CD4-positive, alpha-beta T cell (primary cell): ENCODE data around the gene PIK3AP1. TPM values are rescaled to one million over a fixed set of nuclear protein-coding genes. Genes with fewer than 3 reads are reported as not detected.
A peak's percentile ranks its signal among the peaks of the same experiment; 100 is the strongest.

Experiments used
- ATAC-seq: fragments of 200-7000 bp; cut with Tn5 transposase; one replicate; pipeline ENCODE4 v1.10.0; 2022; ENCODE audit warnings: mild to moderate bottlenecking; ENCODE audit not compliant: poor library complexity
- CTCF ChIA-PET: fragments of 350-600 bp; sonication (Branson Sonifier 250); formaldehyde crosslinking; loops from one replicate; lab custom pipeline; 2021; ENCODE audit warnings: antibody characterized with exemption, inconsistent platforms; lab: Charles Lee
- POLR2A ChIA-PET: fragments of 350-600 bp; sonication (Branson Sonifier 250); formaldehyde crosslinking; loops from one replicate; lab custom pipeline; 2021; ENCODE audit warnings: antibody characterized with exemption, inconsistent platforms; lab: Charles Lee
- DNase-seq, 14 experiments: peaks; one replicate each; pipeline ENCODE4 v3.0.0-alpha.2; 2013 to 2020; ENCODE audit warnings: mixed read lengths in 2 of 14
- H3K27ac ChIP-seq, 2 donors: one replicate each; pipeline versions ENCODE4 v1.5.1 to v1.7.0; 2013; ENCODE audit warnings: low read length in 2 of 2, low read depth in 1 of 2, mild to moderate bottlenecking in 1 of 2
- H3K27me3 ChIP-seq, 2 experiments: 1 replicate in 1 of 2; 2 replicates in 1 of 2; pipeline versions ENCODE4 v1.6.1 to v1.7.0; 2013; ENCODE audit warnings: low read length in 2 of 2, control low read depth in 1 of 2, mild to moderate bottlenecking in 1 of 2, moderate library complexity in 1 of 2; ENCODE audit not compliant: insufficient read depth in 2 of 2, control insufficient read depth in 1 of 2
- H3K36me3 ChIP-seq: one replicate; pipeline ENCODE4 v1.6.1; 2013; ENCODE audit warnings: low read length, control low read depth; ENCODE audit not compliant: insufficient read depth
- H3K4me1 ChIP-seq: one replicate; pipeline ENCODE4 v1.6.1; 2013; ENCODE audit warnings: low read length, control low read depth; ENCODE audit not compliant: insufficient read depth
- H3K4me3 ChIP-seq: one replicate; pipeline ENCODE4 v1.5.1; 2013; ENCODE audit warnings: mild to moderate bottlenecking, low read length, moderate library complexity
- H3K9me3 ChIP-seq, 2 experiments: 1 replicate in 1 of 2; 2 replicates in 1 of 2; pipeline versions ENCODE4 v1.6.1 to v1.7.0; 2013; ENCODE audit warnings: low read length in 2 of 2, mild to moderate bottlenecking in 2 of 2, control low read depth in 1 of 2, moderate library complexity in 1 of 2; ENCODE audit not compliant: control insufficient read depth in 1 of 2, insufficient read depth in 1 of 2
- H3K27ac Mint-ChIP-seq: one replicate; pipeline ENCODE4 v1.8.0; 2020; ENCODE audit warnings: mixed read lengths
- H3K27me3 Mint-ChIP-seq: one replicate; pipeline ENCODE4 v1.8.0; 2021; ENCODE audit warnings: mixed read lengths
- H3K36me3 Mint-ChIP-seq: one replicate; pipeline ENCODE4 v1.8.0; 2021; ENCODE audit warnings: low read depth, mixed read lengths
- H3K4me1 Mint-ChIP-seq: one replicate; pipeline ENCODE4 v1.8.0; 2021; ENCODE audit warnings: low read depth, mixed read lengths
- H3K4me3 Mint-ChIP-seq: one replicate; pipeline ENCODE4 v1.8.0; 2020; ENCODE audit warnings: mild to moderate bottlenecking, mixed read lengths
- H3K9me3 Mint-ChIP-seq: one replicate; pipeline ENCODE4 v1.8.0; 2020; ENCODE audit warnings: mixed read lengths
- intact Hi-C, 2 experiments: fragments of 100-400 bp; cut with DNase I in 1 of 2; cut with micrococcal nuclease in 1 of 2; formaldehyde crosslinking; loops; one replicate each; pipeline versions ENCODE4 v1.15.1 to v1.9.0; 2023 to 2025; cut with DNase I, micrococcal nuclease
- total RNA-seq, 174 experiments: library from RNA in 2 of 174; stranded (reverse) in 2 of 174; gene quantifications; one replicate each; pipeline ENCODE4 v1.2.3 and lab custom pipeline; 2021 to 2026
- TF ChIP-seq, protein P1 (sequence below): fragments of 200-600 bp; IDR thresholded peaks from one replicate; pipeline ENCODE4 v1.8.0; 2022; ENCODE audit warnings: antibody characterized with exemption, mild to moderate bottlenecking

Gene PIK3AP1
- total RNA-seq, 2 experiments from 2014 or later = 0.58 to 0.59 TPM

DNA sequence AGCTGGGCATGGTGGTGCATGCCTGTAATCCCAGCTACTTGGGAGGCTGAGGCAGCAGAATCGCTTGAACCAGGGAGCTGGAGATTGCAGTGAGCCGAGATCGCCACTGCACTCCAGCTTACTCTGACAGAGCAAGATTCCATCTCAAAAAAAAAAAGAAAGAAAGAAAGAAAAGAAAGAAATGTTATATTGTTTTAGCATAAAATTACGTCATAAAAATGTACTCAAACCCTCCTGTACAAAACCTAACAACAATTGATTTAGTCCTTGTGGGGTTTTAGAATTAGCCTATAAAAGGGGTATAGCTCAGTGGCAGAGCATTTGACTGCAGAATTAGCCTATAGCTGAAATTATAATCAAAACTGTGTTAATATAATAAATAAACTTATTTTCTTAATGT, 27.9 kb downstream of the PIK3AP1 start:
- ChIA-PET POLR2A (no interaction called here), CTCF (no interaction called here)
- no peaks in the 10 kb centered on the region for H3K36me3 ChIP-seq
- H3K27me3 ChIP-seq = no peaks in the 10 kb centered on the region
- TF ChIP-seq, protein P1, sequence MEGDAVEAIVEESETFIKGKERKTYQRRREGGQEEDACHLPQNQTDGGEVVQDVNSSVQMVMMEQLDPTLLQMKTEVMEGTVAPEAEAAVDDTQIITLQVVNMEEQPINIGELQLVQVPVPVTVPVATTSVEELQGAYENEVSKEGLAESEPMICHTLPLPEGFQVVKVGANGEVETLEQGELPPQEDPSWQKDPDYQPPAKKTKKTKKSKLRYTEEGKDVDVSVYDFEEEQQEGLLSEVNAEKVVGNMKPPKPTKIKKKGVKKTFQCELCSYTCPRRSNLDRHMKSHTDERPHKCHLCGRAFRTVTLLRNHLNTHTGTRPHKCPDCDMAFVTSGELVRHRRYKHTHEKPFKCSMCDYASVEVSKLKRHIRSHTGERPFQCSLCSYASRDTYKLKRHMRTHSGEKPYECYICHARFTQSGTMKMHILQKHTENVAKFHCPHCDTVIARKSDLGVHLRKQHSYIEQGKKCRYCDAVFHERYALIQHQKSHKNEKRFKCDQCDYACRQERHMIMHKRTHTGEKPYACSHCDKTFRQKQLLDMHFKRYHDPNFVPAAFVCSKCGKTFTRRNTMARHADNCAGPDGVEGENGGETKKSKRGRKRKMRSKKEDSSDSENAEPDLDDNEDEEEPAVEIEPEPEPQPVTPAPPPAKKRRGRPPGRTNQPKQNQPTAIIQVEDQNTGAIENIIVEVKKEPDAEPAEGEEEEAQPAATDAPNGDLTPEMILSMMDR = no peak
- ATAC-seq = no peak
- H3K36me3 Mint-ChIP-seq = no peaks in the 10 kb centered on the region
- intact Hi-C loops = no loop called here
- H3K27ac Mint-ChIP-seq = no peak overlapping the region
- H3K4me1 ChIP-seq = peaks cover 3% of the 10 kb centered on the region
- no peak for DNase-seq
- no peak overlapping the region for H3K27ac ChIP-seq
- no peaks in the 10 kb centered on the region for H3K9me3 ChIP-seq
- H3K4me1 Mint-ChIP-seq = peaks cover 20% of the 10 kb centered on the region
- H3K4me3 Mint-ChIP-seq = no peak overlapping the region
- no peaks in the 10 kb centered on the region for H3K27me3 Mint-ChIP-seq
- no peak overlapping the region for H3K4me3 ChIP-seq
- no peaks in the 10 kb centered on the region for H3K9me3 Mint-ChIP-seq

DNA sequence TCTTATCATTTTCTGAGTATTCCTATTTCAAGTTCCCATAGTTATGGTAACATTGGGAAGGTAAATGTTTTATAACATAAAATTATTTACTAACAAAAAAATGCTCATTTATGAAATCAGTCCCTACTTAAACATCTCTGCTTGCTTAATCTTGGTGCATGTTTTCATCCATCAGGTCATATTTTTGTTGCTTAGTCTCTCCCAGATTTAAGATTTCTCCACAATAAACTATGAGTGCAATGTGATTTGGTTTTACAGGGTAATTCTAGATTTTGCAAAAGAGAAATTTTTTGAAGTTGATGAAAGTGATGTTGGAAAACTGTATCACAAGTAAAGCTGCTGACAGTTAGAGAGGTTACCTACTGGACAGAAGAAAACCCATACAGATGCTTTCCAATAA, 28.6 kb downstream of the PIK3AP1 start:
- TF ChIP-seq, protein P1 = no peak
- Histone ChIP-seq H3K36me3 (no peaks in the 10 kb centered on the region), H3K4me3 (no peak overlapping the region), H3K4me1 (peaks cover 3% of the 10 kb centered on the region), H3K27me3 (no peaks in the 10 kb centered on the region), H3K27ac (no peak overlapping the region), H3K9me3 (no peaks in the 10 kb centered on the region)
- Mint-ChIP-seq H3K9me3 (no peaks in the 10 kb centered on the region), H3K36me3 (no peaks in the 10 kb centered on the region), H3K27ac (no peak overlapping the region), H3K4me1 (peaks cover 20% of the 10 kb centered on the region), H3K27me3 (no peaks in the 10 kb centered on the region), H3K4me3 (no peak overlapping the region)
- POLR2A ChIA-PET = no interaction called here
- CTCF ChIA-PET = no interaction called here
- intact Hi-C loops = no loop called here
- DNase-seq = no peak
- no peak for ATAC-seq

DNA sequence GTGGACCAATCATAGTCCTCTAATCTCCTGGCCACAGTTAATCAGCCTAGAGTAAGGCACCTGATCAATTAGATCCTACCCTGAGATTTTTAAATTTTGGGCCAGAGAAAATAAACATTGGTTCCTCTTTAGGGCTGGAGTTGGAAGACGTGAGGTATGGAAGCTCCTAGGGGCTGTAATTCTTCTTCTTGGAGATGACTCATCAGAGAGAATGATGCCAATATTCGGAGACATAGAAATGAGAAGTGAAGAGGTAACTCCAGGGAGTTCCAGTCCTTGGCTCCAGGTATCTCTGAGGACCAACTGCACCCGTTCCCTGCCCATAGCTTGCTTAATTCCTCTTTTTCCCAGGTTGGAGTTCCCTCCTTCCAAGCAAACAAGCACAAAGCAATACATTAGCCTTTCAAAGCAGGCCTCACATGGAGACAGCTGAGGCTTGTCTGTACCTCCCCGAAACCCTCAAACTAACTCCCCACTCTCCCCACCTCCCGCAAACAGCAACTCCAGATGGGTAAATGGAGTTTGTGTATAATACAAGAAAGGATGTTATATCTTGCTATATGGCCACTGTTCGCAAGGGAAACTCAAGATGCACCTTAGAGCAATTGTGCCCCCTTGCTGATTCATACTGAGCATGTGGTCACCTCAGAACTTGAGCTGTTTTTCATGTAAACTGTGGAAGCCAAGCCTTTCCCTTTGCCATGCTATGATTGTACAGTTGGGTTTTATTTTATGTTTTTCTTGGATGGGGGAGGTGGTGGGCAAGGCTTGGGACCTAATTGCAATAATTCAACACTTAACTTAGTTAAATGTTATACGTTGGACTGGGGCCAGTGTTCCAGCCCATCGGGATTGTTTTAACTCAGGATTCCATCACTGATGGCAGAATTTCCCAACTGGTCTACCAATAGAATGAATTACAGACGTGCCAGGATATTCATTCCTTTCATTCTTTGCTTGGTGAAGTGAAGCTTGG, 29.3 kb downstream of the PIK3AP1 start:
- Histone ChIP-seq H3K4me3 (no peak overlapping the region), H3K9me3 (no peaks in the 10 kb centered on the region), H3K4me1 (peaks cover 3% of the 10 kb centered on the region), H3K36me3 (no peaks in the 10 kb centered on the region), H3K27me3 (no peaks in the 10 kb centered on the region), H3K27ac (no peak overlapping the region)
- Mint-ChIP-seq H3K27me3 (no peaks in the 10 kb centered on the region), H3K4me3 (no peak overlapping the region), H3K36me3 (no peaks in the 10 kb centered on the region), H3K4me1 (peaks cover 14% of the 10 kb centered on the region), H3K9me3 (no peaks in the 10 kb centered on the region), H3K27ac (no peak overlapping the region)
- DNase-seq = peak in 1 of 14 experiments; percentile 24
- ATAC-seq = no peak
- POLR2A ChIA-PET = no interaction called here
- TF ChIP-seq, protein P1 = no peak
- CTCF ChIA-PET = no interaction called here
- intact Hi-C loops = no loop called here
